ENCODE results near the gene GRK7.

- TF ChIP-seq ZBTB17 (CRISPR knock-in tag; IDR thresholded peaks at IDR 0.05) (no peak), ZZZ3 (IDR thresholded peaks at IDR 0.05) (no peak), E2F6 (IDR thresholded peaks at IDR 0.05; ENCODE audit: borderline replicate concordance in 1 of 2, extremely low read depth in 1 of 2, insufficient read depth in 1 of 2, insufficient read length in 1 of 2, low read depth in 1 of 2, low read length in 1 of 2, poor library complexity in 1 of 2, severe bottlenecking in 1 of 2) (no peak), KAT7 (CRISPR knock-in tag; IDR thresholded peaks at IDR 0.05; ENCODE audit: borderline replicate concordance) (no peak), ZNF140 (CRISPR knock-in tag; IDR thresholded peaks at IDR 0.05) (no peak), ZNF57 (CRISPR knock-in tag; IDR thresholded peaks at IDR 0.05) (no peak), MYNN (IDR thresholded peaks at IDR 0.05) (no peak), MYNN (CRISPR knock-in tag; IDR thresholded peaks at IDR 0.05) (no peak), NR2C2 (CRISPR knock-in tag; IDR thresholded peaks at IDR 0.05) (no peak), NR2C2 (tag; IDR thresholded peaks at IDR 0.05) (no peak), MAX (CRISPR knock-in tag; IDR thresholded peaks at IDR 0.05) (no peak), TAF15 (IDR thresholded peaks at IDR 0.05; ENCODE audit: low read depth, low read length) (no peak), ELF2 (CRISPR knock-in tag; IDR thresholded peaks at IDR 0.05) (no peak), PBX2 (CRISPR knock-in tag; IDR thresholded peaks at IDR 0.05; ENCODE audit: low read depth) (no peak), PBX2 (tag; conservative IDR thresholded peaks at IDR 0.05; ENCODE audit: low read depth) (no peak), BRF2 (IDR thresholded peaks at IDR 0.05; ENCODE audit: borderline replicate concordance, insufficient read depth, insufficient read length) (no peak)
Observed at GRCh38 chr3:141802316-141803077, 39.3 kb downstream of the GRK7 start.

Measured in K562 (cell line).